Breast epithelium (tissue), 4 donors: ENCODE measurements around the gene VWA2. TPM values are rescaled to one million over a fixed set of nuclear protein-coding genes. Genes with fewer than 3 reads are reported as not detected.

Source experiments
- DNase-seq, 2 donors: peaks; one replicate each; pipeline ENCODE4 v3.0.0-alpha.2; 2019; ENCODE audit warnings: low spot score in 2 of 2
- H3K27ac ChIP-seq, 2 donors: fragments of 200-600 bp; sonication (generic) in 1 of 2; one replicate each; pipeline ENCODE4 v1.5.1; 2016 to 2019; ENCODE audit warnings: mild to moderate bottlenecking in 1 of 2
- H3K27me3 ChIP-seq, 2 donors: fragments of 200-600 bp; sonication (generic) in 1 of 2; one replicate each; pipeline versions ENCODE4 v1.5.1 to v1.6.0; 2017 to 2019; ENCODE audit warnings: control low read depth in 1 of 2, mild to moderate bottlenecking in 1 of 2
- H3K36me3 ChIP-seq: fragments of 200-600 bp; one replicate; pipeline ENCODE4 v1.5.1; 2019
- H3K4me1 ChIP-seq, 2 donors: fragments of 200-600 bp; sonication (generic); one replicate each; pipeline ENCODE4 v1.5.1; 2016 to 2019; ENCODE audit warnings: control low read depth in 1 of 2
- H3K4me3 ChIP-seq, 3 donors: fragments of 200-600 bp; sonication (generic); 1 replicate in 2 of 3; 2 replicates in 1 of 3; pipeline ENCODE4 v1.5.1; 2016 to 2019; ENCODE audit warnings: mild to moderate bottlenecking in 3 of 3, moderate library complexity in 2 of 3
- H3K9me3 ChIP-seq, 2 donors: fragments of 200-600 bp; sonication (generic) in 1 of 2; one replicate each; pipeline ENCODE4 v1.5.1; 2016 to 2019; ENCODE audit warnings: control low read depth in 1 of 2
- CTCF ChIP-seq, 3 donors: fragments of 450-650 bp; IDR thresholded peaks; one replicate each; pipeline ENCODE4 v1.5.1; 2016 to 2017; ENCODE audit warnings: antibody characterized with exemption in 3 of 3, mild to moderate bottlenecking in 3 of 3, moderate library complexity in 3 of 3
- POLR2A ChIP-seq: fragments of 450-650 bp; IDR thresholded peaks from one replicate; pipeline ENCODE4 v1.6.1; 2016; ENCODE audit warnings: antibody characterized with exemption, mild to moderate bottlenecking, moderate library complexity
- POLR2AphosphoS5 ChIP-seq, 3 donors: sonication (generic); formaldehyde crosslinking; IDR thresholded peaks; one replicate each; pipeline ENCODE4 v1.6.1; 2017; ENCODE audit warnings: antibody characterized with exemption in 3 of 3
- intact Hi-C: fragments of 100-400 bp; cut with DNase I; formaldehyde crosslinking; loops from one replicate; pipeline ENCODE4 v1.15.1; 2023; ENCODE audit warnings: low total_unique reads
- total RNA-seq, 3 donors: library from RNA; depleted of rRNA; stranded (reverse); fragments of >200 nt; gene quantifications; one replicate each; pipeline ENCODE4 v1.1.0, GENCODE V29; 2016

VWA2 gene
- total RNA-seq, 3 donors from 2014 or later = 0.48 to 18.7 (median 8.0) TPM

GRCh38 chr10:114272696-114273095 is 33.6 kb downstream of the VWA2 start:
- TF ChIP-seq POLR2A (no peak), POLR2AphosphoS5 (IDR thresholded peaks at IDR 0.05) (no peak), CTCF (IDR thresholded peaks at IDR 0.05) (no peak)
- no peak overlapping the region for H3K4me3 ChIP-seq
- H3K36me3 ChIP-seq = no peaks in the 10 kb centered on the region
- no peaks in the 10 kb centered on the region for H3K9me3 ChIP-seq
- H3K27me3 ChIP-seq = no peaks in the 10 kb centered on the region
- no peak overlapping the region for H3K27ac ChIP-seq
- no peaks in the 10 kb centered on the region for H3K4me1 ChIP-seq
- no peak for DNase-seq
- intact Hi-C loops = no loop called here

GRCh38 chr10:114273910-114274309 is 34.9 kb downstream of the VWA2 start:
- H3K4me1 ChIP-seq = no peaks in the 10 kb centered on the region
- H3K36me3 ChIP-seq = no peaks in the 10 kb centered on the region
- no peaks in the 10 kb centered on the region for H3K9me3 ChIP-seq
- intact Hi-C loops = no loop called here
- no peak overlapping the region for H3K27ac ChIP-seq
- DNase-seq = no peak
- TF ChIP-seq CTCF (IDR thresholded peaks at IDR 0.05) (no peak), POLR2AphosphoS5 (IDR thresholded peaks at IDR 0.05) (no peak), POLR2A (no peak)
- H3K4me3 ChIP-seq = no peak overlapping the region
- no peaks in the 10 kb centered on the region for H3K27me3 ChIP-seq

GRCh38 chr10:114274616-114275453 is 35.8 kb downstream of the VWA2 start:
- H3K4me1 ChIP-seq = no peaks in the 10 kb centered on the region
- no peaks in the 10 kb centered on the region for H3K9me3 ChIP-seq
- TF ChIP-seq CTCF (IDR thresholded peaks at IDR 0.05) = no peak
- TF ChIP-seq POLR2AphosphoS5 (IDR thresholded peaks at IDR 0.05) = no peak
- no peak for TF ChIP-seq POLR2A
- no peaks in the 10 kb centered on the region for H3K27me3 ChIP-seq
- H3K4me3 ChIP-seq = no peak overlapping the region
- DNase-seq = no peak
- no peak overlapping the region for H3K27ac ChIP-seq
- no peaks in the 10 kb centered on the region for H3K36me3 ChIP-seq
- intact Hi-C loops = no loop called here

GRCh38 chr10:114276066-114276465 is 37.0 kb downstream of the VWA2 start:
- no peaks in the 10 kb centered on the region for H3K36me3 ChIP-seq
- TF ChIP-seq POLR2AphosphoS5 (IDR thresholded peaks at IDR 0.05) (no peak), CTCF (IDR thresholded peaks at IDR 0.05) (no peak), POLR2A (no peak)
- H3K4me3 ChIP-seq = no peak overlapping the region
- peak in 1 of 2 donors; percentile 33 for DNase-seq
- intact Hi-C loops = no loop called here
- no peaks in the 10 kb centered on the region for H3K4me1 ChIP-seq
- H3K27ac ChIP-seq = no peak overlapping the region
- no peaks in the 10 kb centered on the region for H3K9me3 ChIP-seq
- no peaks in the 10 kb centered on the region for H3K27me3 ChIP-seq

GRCh38 chr10:114276671-114277070 is 37.6 kb downstream of the VWA2 start:
- H3K4me3 ChIP-seq = no peak overlapping the region
- no peaks in the 10 kb centered on the region for H3K36me3 ChIP-seq
- no peak overlapping the region for H3K27ac ChIP-seq
- no peaks in the 10 kb centered on the region for H3K9me3 ChIP-seq
- no peaks in the 10 kb centered on the region for H3K4me1 ChIP-seq
- intact Hi-C loops = no loop called here
- no peak for TF ChIP-seq CTCF (IDR thresholded peaks at IDR 0.05)
- no peak for TF ChIP-seq POLR2A
- TF ChIP-seq POLR2AphosphoS5 (IDR thresholded peaks at IDR 0.05) = no peak
- no peak for DNase-seq
- H3K27me3 ChIP-seq = no peaks in the 10 kb centered on the region
